ENCODE data around the gene MCEMP1.
A peak's percentile ranks its signal among the peaks of the same experiment; 100 is the strongest.

The MCEMP1 gene

GRCh38 chr19:7652061-7652641, 24.7 kb upstream of the MCEMP1 start:
- H3K27ac Mint-ChIP-seq: peak overlapping the region; percentile 45
- H3K27me3 Mint-ChIP-seq: no peaks in the 10 kb centered on the region
- ATAC-seq (ENCODE audit: low read depth) (peak; percentile 95), DNase-seq (ENCODE audit: low spot score in 2 of 2) (peak; percentile 83 to 85)
- no peaks in the 10 kb centered on the region for H3K9me3 Mint-ChIP-seq
- H3K4me3 Mint-ChIP-seq: peak overlapping the region; percentile 80
- peaks cover 2% of the 10 kb centered on the region for H3K36me3 Mint-ChIP-seq
- peaks cover 7% of the 10 kb centered on the region for H3K4me1 Mint-ChIP-seq

- H3K4me1 Mint-ChIP-seq: peaks cover 11% of the 10 kb centered on the region
- DNase-seq (ENCODE audit: low spot score in 2 of 2): no peak
- no peaks in the 10 kb centered on the region for H3K9me3 Mint-ChIP-seq
- no peak overlapping the region for H3K27ac Mint-ChIP-seq
- H3K27me3 Mint-ChIP-seq: no peaks in the 10 kb centered on the region
- no peak for ATAC-seq (ENCODE audit: low read depth)
- H3K36me3 Mint-ChIP-seq: no peaks in the 10 kb centered on the region
- H3K4me3 Mint-ChIP-seq: no peak overlapping the region
These were observed 22.5 kb upstream of the MCEMP1 start for GRCh38 chr19:7654401-7654800.

GRCh38 chr19:7655581-7655980, 21.3 kb upstream of the MCEMP1 start:
- peaks cover 11% of the 10 kb centered on the region for H3K4me1 Mint-ChIP-seq
- ATAC-seq (ENCODE audit: low read depth) (no peak), DNase-seq (ENCODE audit: low spot score in 2 of 2) (no peak)
- no peaks in the 10 kb centered on the region for H3K36me3 Mint-ChIP-seq
- no peaks in the 10 kb centered on the region for H3K27me3 Mint-ChIP-seq
- H3K4me3 Mint-ChIP-seq: no peak overlapping the region
- H3K9me3 Mint-ChIP-seq: no peaks in the 10 kb centered on the region
- no peak overlapping the region for H3K27ac Mint-ChIP-seq

DNA sequence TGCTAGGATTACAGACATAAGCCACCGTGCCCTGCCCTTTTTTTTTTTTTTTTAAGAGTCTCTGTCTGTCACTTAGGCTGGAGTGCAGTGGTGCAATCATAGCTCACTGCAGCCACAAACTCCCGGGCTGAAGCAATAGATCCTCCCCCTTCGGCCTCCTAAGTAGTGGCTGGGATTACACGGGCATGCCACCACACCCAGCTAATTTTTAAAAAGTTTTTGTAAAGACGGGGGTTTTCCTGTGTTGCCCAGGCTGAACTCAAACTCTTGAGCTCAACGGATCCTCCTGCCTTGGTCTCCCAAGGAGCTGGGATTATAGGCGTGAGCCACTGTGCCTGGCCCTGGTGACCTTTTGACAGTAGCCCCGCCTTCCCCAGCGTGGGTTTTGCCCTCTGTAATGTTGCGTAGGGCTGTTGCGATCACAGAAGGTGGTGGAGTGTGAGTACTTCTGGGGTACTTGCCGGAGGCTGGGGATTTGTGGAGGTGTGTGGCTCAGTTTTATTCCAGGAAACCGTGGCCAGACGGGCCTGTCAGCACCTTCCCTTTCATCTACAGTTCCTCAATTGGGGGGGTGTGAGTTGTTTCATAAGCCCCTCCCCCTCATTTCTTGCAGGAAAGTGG, 19.6 kb upstream of the MCEMP1 start:
- peak overlapping the region; percentile 91 for H3K27ac Mint-ChIP-seq
- DNase-seq (ENCODE audit: low spot score in 2 of 2): no peak
- H3K9me3 Mint-ChIP-seq: no peaks in the 10 kb centered on the region
- H3K4me1 Mint-ChIP-seq: peaks cover 9% of the 10 kb centered on the region
- no peaks in the 10 kb centered on the region for H3K27me3 Mint-ChIP-seq
- H3K4me3 Mint-ChIP-seq: no peak overlapping the region
- ATAC-seq (ENCODE audit: low read depth): no peak
- no peaks in the 10 kb centered on the region for H3K36me3 Mint-ChIP-seq

DNA sequence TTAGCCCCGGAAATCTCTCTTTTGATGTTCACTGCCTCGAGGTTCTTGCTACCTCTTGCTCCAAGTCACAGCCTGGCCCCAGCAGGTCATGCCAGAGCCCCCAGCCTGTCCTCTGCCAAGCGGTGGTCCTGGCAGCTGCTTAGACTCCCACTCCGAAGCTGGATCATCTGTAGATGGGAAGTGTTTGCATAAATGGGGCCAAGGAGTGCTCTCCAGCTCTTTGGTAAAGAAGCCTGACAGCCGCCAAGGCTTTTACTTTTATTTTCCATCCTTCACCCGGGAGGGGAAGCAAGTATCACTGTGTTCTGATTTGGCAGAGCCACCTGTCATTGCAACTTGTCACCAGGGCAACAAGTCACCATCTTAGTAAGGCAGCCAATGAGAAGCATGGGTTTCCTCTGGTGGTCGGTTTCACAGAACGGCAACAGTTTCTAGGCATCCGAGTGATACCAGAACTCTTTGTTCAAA, 18.6 kb upstream of the MCEMP1 start:
- Mint-ChIP-seq H3K27ac (peak overlapping the region; percentile 91), H3K27me3 (no peaks in the 10 kb centered on the region), H3K36me3 (no peaks in the 10 kb centered on the region), H3K4me3 (peak overlapping the region; percentile 83), H3K9me3 (no peaks in the 10 kb centered on the region), H3K4me1 (peaks cover 4% of the 10 kb centered on the region)
- peak; percentile 100 for ATAC-seq (ENCODE audit: low read depth)
- peak in 1 of 2 donors; percentile 68 for DNase-seq (ENCODE audit: low spot score in 2 of 2)

DNA sequence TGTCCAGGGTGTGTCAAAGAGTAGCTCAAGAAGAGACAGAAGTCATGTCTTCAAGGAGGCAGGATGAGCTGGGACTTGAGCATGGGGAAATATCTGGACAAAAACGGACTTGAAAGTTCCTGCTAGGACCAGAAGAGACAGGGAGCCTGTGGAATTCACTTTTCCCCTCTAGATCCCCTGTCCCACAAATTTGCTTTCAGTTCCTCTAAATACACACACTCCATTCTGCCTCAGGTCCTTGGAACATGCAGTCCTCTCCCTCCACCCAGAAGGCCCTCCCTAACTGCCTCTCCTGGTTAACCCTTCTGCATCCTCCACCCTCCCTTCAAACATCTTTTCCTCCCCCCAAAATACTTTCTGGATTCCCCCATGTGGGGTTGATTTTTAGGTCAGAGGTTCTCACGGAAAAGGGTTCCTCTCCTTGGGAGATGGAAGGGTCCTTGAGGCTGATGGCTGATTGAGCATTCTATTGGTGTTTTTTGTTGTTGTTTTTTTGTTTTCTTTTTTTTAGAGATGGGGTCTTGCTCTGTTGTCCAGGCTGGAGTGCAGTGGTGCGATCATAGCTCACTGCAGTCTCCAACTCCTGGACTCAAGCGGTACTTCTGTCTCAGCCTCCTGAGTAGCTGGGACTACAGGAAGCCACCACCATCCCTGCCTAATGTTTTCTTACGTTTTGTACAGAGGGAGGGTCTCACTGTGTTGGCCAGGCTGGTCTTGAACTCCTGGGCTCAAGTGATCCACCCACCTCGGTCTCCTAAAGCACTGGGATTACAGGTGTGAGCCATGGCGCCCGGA, 14.9 kb upstream of the MCEMP1 start:
- DNase-seq (ENCODE audit: low spot score in 2 of 2) (no peak), ATAC-seq (ENCODE audit: low read depth) (no peak)
- Mint-ChIP-seq H3K4me1 (peaks cover 4% of the 10 kb centered on the region), H3K9me3 (no peaks in the 10 kb centered on the region), H3K36me3 (no peaks in the 10 kb centered on the region), H3K27me3 (peaks cover 5% of the 10 kb centered on the region), H3K4me3 (no peak overlapping the region), H3K27ac (no peak overlapping the region)

GRCh38 chr19:7662657-7663056, 14.2 kb upstream of the MCEMP1 start:
- DNase-seq (ENCODE audit: low spot score in 2 of 2) (no peak), ATAC-seq (ENCODE audit: low read depth) (no peak)
- peaks cover 7% of the 10 kb centered on the region for H3K27me3 Mint-ChIP-seq
- H3K9me3 Mint-ChIP-seq: no peaks in the 10 kb centered on the region
- no peak overlapping the region for H3K27ac Mint-ChIP-seq
- H3K4me3 Mint-ChIP-seq: no peak overlapping the region
- H3K4me1 Mint-ChIP-seq: peaks cover 4% of the 10 kb centered on the region
- H3K36me3 Mint-ChIP-seq: no peaks in the 10 kb centered on the region

DNA sequence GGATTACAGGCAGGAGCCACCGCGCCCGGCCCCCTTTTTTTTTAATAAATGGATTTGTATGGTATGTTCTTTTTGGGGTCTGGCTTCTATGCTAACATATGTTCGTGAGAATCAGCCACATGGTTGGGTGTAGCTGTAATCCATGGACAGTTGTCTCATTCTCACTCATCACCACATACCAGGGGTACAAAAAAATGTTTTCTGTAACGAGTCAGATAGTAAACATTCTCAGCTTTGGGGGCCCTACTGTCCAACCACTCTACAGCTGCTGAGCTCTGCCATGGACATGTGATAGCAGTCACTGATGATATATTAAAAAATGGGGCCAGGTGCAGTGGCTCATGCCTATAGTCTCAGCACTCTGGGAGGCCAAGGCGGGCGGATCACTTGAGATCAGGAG, 13.2 kb upstream of the MCEMP1 start:
- no peaks in the 10 kb centered on the region for H3K4me1 Mint-ChIP-seq
- no peaks in the 10 kb centered on the region for H3K36me3 Mint-ChIP-seq
- no peak for ATAC-seq (ENCODE audit: low read depth)
- no peak overlapping the region for H3K27ac Mint-ChIP-seq
- no peak for DNase-seq (ENCODE audit: low spot score in 2 of 2)
- no peak overlapping the region for H3K4me3 Mint-ChIP-seq
- peaks cover 7% of the 10 kb centered on the region for H3K27me3 Mint-ChIP-seq
- no peaks in the 10 kb centered on the region for H3K9me3 Mint-ChIP-seq

- Mint-ChIP-seq H3K27ac (no peak overlapping the region), H3K4me1 (peaks cover 4% of the 10 kb centered on the region), H3K9me3 (no peaks in the 10 kb centered on the region), H3K27me3 (peaks cover 13% of the 10 kb centered on the region), H3K4me3 (no peak overlapping the region), H3K36me3 (no peaks in the 10 kb centered on the region)
- DNase-seq (ENCODE audit: low spot score in 2 of 2) (no peak), ATAC-seq (ENCODE audit: low read depth) (no peak)
These were observed 11.8 kb upstream of the MCEMP1 start for GRCh38 chr19:7665076-7665475.

DNA sequence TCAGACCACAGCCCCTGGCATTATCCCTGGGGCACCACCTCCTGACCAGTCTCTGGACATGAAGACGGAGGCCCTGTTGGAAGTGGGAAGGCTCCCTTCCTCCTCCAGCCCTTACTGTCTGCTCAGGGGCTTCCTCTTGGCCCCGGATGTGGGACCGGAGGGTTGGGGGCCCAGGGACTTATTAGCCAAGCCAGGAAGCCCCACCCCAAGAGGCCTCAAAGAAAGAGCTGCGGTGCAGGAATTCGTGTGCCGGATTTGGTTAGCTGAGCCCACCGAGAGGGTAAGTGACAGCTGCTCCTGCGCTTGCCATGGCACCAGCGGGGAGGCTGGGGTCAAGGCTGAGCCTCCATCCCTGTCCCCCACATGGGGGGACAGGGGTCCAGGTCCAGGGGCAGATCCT, 8.0 kb upstream of the MCEMP1 start, which contains the start of gene RETN:
Gene RETN (plus strand): TSS at position 208 of the 400 bp plus-strand sequence. CDS start 278 bp downstream, outside the sequence.
- H3K9me3 Mint-ChIP-seq: no peaks in the 10 kb centered on the region
- DNase-seq (ENCODE audit: low spot score in 2 of 2): no peak
- peaks cover 30% of the 10 kb centered on the region for H3K27me3 Mint-ChIP-seq
- H3K36me3 Mint-ChIP-seq: no peaks in the 10 kb centered on the region
- peaks cover 12% of the 10 kb centered on the region for H3K4me1 Mint-ChIP-seq
- no peak within 1 kb of the TSS for H3K27ac Mint-ChIP-seq
- no peak for ATAC-seq (ENCODE audit: low read depth)
- peak within 1 kb of the TSS; percentile 9 for H3K4me3 Mint-ChIP-seq

GRCh38 chr19:7669641-7670040, 7.2 kb upstream of the MCEMP1 start:
- peaks cover 14% of the 10 kb centered on the region for H3K4me1 Mint-ChIP-seq
- no peak overlapping the region for H3K27ac Mint-ChIP-seq
- H3K9me3 Mint-ChIP-seq: peaks cover 2% of the 10 kb centered on the region
- H3K27me3 Mint-ChIP-seq: peaks cover 32% of the 10 kb centered on the region
- ATAC-seq (ENCODE audit: low read depth) (no peak), DNase-seq (ENCODE audit: low spot score in 2 of 2) (no peak)
- H3K36me3 Mint-ChIP-seq: no peaks in the 10 kb centered on the region
- H3K4me3 Mint-ChIP-seq: no peak overlapping the region

DNA sequence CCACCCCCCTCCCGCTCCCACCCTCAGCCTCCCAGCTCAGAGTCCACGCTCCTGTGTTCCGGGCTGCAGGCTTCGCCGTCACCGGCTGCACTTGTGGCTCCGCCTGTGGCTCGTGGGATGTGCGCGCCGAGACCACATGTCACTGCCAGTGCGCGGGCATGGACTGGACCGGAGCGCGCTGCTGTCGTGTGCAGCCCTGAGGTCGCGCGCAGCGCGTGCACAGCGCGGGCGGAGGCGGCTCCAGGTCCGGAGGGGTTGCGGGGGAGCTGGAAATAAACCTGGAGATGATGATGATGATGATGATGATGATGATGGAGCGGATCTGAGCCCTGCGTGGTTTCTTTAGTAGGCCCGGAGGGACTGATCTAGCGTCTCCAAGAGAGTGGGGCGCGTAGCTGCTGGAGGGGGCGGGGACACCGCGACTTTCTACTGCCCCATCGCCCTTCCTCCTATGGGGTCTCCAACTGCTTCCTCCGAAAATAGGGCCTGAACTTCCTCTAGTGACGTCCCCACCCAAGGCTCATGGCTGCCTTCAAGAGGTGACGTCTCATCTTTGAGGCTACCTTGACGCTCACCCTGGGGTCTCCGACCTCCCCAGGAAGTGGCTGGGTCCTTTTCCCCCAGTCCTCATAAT, 6.6 kb upstream of the MCEMP1 start:
- Mint-ChIP-seq H3K9me3 (peaks cover 2% of the 10 kb centered on the region), H3K27me3 (peaks cover 32% of the 10 kb centered on the region), H3K4me3 (peak overlapping the region; percentile 72), H3K27ac (no peak overlapping the region), H3K36me3 (no peaks in the 10 kb centered on the region), H3K4me1 (peaks cover 14% of the 10 kb centered on the region)
- ATAC-seq (ENCODE audit: low read depth): peak; percentile 67
- no peak for DNase-seq (ENCODE audit: low spot score in 2 of 2)

GRCh38 chr19:7670790-7671189, 6.1 kb upstream of the MCEMP1 start:
- DNase-seq (ENCODE audit: low spot score in 2 of 2): no peak
- peaks cover 32% of the 10 kb centered on the region for H3K27me3 Mint-ChIP-seq
- H3K36me3 Mint-ChIP-seq: no peaks in the 10 kb centered on the region
- H3K4me1 Mint-ChIP-seq: peaks cover 16% of the 10 kb centered on the region
- peaks cover 2% of the 10 kb centered on the region for H3K9me3 Mint-ChIP-seq
- no peak overlapping the region for H3K27ac Mint-ChIP-seq
- H3K4me3 Mint-ChIP-seq: peak overlapping the region; percentile 72
- ATAC-seq (ENCODE audit: low read depth): peak; percentile 40

DNA sequence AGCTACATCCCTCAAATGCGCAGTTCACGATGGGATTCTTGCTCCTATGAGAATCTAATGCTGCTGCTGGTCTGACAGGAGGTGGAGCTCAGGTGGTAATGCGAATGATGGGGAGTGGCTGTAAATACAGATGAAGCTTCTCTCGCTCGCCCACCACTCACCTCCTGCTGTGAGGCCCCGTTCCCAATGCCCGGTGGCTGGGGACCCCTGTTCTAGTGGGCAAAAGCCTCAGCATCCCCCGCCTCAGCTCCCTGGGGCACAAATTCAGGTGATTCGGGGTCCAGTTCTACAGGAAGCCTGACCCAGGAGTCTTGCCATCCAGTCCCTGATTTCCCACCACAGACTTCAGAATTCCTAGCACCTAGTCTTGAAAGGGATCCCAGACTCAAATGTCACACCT, 4.4 kb upstream of the MCEMP1 start:
- no peak overlapping the region for H3K4me3 Mint-ChIP-seq
- no peak for DNase-seq (ENCODE audit: low spot score in 2 of 2)
- H3K9me3 Mint-ChIP-seq: peaks cover 2% of the 10 kb centered on the region
- H3K36me3 Mint-ChIP-seq: no peaks in the 10 kb centered on the region
- H3K27ac Mint-ChIP-seq: no peak overlapping the region
- H3K27me3 Mint-ChIP-seq: peaks cover 34% of the 10 kb centered on the region
- peaks cover 30% of the 10 kb centered on the region for H3K4me1 Mint-ChIP-seq
- ATAC-seq (ENCODE audit: low read depth): no peak

All from memory B cell (primary cell).